Activated gamma-delta T cell treated with Interleukin-2 at 50 U/mL for 16 hours (primary cell): ENCODE measurements around the gene GAPDH.

Experiments used
- DNase-seq: peaks from one replicate; pipeline ENCODE4 v3.0.0-alpha.2; 2020

Gene GAPDH

GRCh38 chr12:6530576-6531260, 3.6 kb upstream of the GAPDH start:
- DNase-seq: no peak

DNA sequence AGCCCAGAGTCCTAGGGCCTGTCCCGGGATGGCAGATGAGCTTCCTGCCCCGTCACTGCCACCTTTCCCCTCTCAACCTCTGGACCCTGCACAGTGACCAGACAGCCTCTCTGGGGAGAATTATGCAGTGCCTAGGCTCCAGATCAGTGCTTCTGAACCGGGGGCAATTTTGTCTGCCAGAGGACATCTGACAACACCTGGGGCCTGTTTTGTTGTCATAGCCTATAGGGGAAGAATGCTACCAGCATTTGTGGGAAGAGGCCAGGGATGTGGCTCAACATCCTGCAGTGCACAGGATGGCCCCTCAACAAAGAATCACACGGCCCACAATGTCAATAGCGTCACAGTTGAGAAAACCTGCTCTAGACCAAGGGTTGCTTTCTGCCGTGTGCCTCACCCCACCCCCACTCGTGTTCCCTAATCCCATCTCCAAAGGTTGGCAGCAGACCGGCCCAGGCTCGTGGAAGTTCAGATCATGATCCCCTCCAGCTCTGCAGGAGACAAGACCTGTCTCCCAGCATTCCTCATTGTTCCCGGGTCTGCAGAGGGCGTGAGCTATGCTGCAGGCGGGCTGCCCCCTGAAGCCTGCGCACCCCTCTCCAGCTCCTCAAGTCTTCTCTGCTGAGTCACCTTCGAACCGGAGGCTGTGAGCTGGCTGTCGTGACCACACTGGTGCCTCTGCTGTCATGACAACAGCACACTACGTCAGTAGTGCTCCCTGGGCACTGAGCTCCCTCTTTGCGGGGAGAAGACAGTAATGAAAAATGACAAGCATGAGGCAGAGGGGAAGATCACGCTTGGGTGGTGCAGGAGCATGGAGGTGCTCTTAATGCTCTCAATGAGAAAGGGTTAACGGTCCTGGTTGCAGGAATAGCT, 2.0 kb upstream of the GAPDH start:
- DNase-seq: peak; percentile 83

DNA sequence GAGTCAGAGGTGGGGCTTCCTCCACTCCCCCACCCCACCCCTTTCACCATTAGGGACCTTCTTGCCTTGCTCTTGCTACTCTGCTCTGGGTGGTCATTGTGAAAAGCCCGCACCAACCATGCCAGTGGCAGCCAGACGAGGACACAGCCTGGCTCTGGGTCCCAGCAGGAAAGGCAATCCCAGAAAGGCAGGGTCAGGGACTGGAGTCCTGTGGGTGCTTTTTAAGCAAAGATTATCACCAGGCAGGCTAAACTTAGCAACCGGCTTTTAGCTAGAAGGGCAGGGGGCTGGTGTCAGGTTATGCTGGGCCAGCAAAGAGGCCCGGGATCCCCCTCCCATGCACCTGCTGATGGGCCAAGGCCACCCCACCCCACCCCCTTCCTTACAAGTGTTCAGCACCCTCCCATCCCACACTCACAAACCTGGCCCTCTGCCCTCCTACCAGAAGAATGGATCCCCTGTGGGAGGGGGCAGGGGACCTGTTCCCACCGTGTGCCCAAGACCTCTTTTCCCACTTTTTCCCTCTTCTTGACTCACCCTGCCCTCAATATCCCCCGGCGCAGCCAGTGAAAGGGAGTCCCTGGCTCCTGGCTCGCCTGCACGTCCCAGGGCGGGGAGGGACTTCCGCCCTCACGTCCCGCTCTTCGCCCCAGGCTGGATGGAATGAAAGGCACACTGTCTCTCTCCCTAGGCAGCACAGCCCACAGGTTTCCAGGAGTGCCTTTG, 1.2 kb upstream of the GAPDH start:
- DNase-seq: no peak

GRCh38 chr12:6533653-6533922, 729 bp upstream of the GAPDH start:
- DNase-seq: no peak

- no peak for DNase-seq
Observed at GRCh38 chr12:6534695-6534944, 303 bp downstream of the GAPDH start.

DNA sequence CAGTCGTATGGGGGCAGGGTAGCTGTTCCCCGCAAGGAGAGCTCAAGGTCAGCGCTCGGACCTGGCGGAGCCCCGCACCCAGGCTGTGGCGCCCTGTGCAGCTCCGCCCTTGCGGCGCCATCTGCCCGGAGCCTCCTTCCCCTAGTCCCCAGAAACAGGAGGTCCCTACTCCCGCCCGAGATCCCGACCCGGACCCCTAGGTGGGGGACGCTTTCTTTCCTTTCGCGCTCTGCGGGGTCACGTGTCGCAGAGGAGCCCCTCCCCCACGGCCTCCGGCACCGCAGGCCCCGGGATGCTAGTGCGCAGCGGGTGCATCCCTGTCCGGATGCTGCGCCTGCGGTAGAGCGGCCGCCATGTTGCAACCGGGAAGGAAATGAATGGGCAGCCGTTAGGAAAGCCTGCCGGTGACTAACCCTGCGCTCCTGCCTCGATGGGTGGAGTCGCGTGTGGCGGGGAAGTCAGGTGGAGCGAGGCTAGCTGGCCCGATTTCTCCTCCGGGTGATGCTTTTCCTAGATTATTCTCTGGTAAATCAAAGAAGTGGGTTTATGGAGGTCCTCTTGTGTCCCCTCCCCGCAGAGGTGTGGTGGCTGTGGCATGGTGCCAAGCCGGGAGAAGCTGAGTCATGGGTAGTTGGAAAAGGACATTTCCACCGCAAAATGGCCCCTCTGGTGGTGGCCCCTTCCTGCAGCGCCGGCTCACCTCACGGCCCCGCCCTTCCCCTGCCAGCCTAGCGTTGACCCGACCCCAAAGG, 804 bp downstream of the GAPDH start:
- DNase-seq: peak; percentile 63

- DNase-seq: no peak
Observed at GRCh38 chr12:6535697-6535946, 1.3 kb downstream of the GAPDH start.

DNA sequence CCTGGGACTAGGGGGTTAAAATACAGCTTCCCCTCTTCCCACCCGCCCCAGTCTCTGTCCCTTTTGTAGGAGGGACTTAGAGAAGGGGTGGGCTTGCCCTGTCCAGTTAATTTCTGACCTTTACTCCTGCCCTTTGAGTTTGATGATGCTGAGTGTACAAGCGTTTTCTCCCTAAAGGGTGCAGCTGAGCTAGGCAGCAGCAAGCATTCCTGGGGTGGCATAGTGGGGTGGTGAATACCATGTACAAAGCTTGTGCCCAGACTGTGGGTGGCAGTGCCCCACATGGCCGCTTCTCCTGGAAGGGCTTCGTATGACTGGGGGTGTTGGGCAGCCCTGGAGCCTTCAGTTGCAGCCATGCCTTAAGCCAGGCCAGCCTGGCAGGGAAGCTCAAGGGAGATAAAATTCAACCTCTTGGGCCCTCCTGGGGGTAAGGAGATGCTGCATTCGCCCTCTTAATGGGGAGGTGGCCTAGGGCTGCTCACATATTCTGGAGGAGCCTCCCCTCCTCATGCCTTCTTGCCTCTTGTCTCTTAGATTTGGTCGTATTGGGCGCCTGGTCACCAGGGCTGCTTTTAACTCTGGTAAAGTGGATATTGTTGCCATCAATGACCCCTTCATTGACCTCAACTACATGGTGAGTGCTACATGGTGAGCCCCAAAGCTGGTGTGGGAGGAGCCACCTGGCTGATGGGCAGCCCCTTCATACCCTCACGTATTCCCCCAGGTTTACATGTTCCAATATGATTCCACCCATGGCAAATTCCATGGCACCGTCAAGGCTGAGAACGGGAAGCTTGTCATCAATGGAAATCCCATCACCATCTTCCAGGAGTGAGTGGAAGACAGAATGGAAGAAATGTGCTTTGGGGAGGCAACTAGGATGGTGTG, 1.9 kb downstream of the GAPDH start:
- DNase-seq: no peak

- no peak for DNase-seq
Observed at GRCh38 chr12:6536894-6537579, 2.7 kb downstream of the GAPDH start.

DNA sequence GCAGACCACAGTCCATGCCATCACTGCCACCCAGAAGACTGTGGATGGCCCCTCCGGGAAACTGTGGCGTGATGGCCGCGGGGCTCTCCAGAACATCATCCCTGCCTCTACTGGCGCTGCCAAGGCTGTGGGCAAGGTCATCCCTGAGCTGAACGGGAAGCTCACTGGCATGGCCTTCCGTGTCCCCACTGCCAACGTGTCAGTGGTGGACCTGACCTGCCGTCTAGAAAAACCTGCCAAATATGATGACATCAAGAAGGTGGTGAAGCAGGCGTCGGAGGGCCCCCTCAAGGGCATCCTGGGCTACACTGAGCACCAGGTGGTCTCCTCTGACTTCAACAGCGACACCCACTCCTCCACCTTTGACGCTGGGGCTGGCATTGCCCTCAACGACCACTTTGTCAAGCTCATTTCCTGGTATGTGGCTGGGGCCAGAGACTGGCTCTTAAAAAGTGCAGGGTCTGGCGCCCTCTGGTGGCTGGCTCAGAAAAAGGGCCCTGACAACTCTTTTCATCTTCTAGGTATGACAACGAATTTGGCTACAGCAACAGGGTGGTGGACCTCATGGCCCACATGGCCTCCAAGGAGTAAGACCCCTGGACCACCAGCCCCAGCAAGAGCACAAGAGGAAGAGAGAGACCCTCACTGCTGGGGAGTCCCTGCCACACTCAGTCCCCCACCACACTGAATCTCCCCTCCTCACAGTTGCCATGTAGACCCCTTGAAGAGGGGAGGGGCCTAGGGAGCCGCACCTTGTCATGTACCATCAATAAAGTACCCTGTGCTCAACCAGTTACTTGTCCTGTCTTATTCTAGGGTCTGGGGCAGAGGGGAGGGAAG, 3.5 kb downstream of the GAPDH start:
- DNase-seq: peak; percentile 88

DNA sequence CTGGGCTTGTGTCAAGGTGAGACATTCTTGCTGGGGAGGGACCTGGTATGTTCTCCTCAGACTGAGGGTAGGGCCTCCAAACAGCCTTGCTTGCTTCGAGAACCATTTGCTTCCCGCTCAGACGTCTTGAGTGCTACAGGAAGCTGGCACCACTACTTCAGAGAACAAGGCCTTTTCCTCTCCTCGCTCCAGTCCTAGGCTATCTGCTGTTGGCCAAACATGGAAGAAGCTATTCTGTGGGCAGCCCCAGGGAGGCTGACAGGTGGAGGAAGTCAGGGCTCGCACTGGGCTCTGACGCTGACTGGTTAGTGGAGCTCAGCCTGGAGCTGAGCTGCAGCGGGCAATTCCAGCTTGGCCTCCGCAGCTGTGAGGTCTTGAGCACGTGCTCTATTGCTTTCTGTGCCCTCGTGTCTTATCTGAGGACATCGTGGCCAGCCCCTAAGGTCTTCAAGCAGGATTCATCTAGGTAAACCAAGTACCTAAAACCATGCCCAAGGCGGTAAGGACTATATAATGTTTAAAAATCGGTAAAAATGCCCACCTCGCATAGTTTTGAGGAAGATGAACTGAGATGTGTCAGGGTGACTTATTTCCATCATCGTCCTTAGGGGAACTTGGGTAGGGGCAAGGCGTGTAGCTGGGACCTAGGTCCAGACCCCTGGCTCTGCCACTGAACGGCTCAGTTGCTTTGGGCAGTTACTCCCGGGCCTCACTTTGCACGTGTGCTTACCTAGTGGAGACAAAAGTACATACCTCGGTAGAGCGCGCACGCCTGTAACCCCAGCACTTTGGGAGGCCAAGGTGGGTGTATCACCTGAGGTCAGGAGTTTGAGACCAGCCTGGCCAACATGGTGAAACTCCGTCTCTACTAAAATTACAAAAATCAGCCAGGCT, 4.3 kb downstream of the GAPDH start:
- no peak for DNase-seq

DNA sequence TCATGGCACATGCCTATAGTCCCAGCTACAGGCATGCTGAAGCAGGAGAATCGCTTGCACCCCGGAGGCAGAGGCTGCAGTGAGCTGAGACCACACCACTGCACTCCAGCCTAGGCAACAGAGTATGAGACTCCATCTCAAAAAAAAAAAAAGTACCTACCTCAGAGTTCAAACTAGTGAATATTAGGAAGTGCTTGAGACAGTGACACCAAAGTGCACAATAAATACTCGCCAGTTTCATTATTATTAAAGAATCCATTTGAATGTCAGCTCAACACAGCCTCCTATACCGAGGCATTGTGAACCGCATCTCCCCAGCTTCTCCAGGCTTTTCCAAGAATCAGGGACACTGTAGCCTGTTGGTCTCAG, 5.0 kb downstream of the GAPDH start:
- no peak for DNase-seq

DNA sequence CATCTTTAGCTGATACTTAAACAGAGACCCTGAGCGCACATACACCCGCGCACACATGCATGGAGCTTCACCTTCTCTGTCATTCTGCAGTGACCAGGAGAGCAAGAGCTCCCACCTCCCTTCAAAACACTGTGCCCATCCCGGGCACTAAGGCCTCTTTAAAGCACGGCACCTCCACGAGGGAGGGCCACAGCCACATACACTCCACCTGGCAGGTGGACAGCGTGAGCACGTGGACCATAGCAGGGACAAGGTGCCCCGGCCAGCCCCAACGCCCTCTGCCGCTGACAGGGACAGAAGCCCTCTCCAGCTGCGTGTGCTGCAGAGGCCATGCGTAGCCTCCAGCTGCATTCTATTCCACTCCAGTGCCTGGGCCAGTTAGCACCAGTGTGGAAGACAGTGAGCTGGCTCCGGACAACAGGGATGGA, 5.4 kb downstream of the GAPDH start:
- DNase-seq: no peak

DNA sequence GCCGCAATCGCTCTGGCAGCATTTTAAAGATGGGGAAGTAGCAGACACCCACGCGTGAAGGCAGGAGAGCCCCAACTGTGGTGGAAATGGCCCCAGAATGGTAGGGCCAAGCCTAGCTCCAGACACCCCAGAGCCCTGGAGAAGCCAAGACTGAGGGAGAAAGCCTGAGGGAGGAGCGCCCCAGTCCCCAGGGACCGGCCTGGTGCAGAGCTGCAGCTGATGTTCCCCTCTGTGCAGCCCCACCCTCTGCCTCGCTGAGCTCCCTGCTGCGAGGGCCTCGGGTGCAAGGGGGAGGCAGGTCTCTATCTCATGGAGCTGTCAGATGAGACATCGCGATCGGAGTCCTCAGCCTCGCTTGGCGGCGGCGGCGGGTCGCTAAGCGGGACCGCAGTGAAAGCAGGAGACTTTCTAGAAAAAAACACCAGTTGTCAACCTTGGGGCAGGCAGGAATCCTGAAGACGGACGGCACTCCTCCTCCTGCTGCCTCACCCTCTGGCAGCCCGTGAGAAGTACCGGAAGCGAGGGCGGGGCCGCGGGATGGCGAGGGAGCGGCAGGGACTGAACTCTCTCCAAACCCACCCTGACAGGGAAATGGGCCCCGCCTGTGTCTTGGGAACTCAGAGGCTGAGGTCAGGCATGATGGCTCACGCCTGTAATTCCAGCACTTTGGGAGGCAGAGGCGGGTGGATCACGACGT, 6.0 kb downstream of the GAPDH start:
- DNase-seq: peak; percentile 29

GRCh38 chr12:6541371-6542165, 7.3 kb downstream of the GAPDH start:
- DNase-seq: no peak

DNA sequence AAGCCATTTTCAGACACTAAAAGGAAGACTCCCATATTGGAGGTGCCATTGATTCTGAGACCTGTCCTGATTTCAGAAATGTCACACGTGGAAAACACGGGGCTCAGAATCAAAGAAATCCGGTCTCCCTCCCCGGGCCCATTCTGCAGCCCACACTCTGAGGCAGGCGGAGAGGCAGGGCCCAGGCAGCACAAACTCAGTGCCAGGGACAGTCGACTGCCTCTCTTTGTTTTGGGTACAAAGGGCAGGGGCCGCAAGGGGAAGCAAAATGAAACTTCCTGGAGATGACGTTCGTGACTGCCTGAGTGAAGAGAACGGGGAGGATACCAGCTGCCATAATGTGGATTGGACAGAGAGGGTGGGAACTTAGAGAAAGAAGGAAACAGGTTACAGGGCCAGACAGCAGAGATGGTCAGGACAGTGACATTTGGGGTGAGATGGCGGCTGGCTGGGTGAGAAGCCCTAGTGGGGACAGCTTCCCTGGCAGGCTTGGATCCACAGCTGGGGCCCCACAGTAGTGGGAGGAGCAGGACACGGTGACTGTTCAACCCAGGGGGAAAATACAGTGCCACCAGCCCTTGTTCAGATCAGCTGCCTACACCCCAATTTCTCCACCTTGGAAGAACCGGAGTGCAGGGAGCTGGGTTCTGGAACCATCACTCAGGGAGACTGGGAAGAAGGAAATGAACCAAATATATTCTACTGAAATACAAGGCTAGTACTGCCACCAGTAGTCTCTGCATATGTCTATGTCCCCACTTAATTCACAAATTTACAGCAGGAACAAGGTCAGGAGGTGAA, 8.1 kb downstream of the GAPDH start:
- DNase-seq: no peak

DNA sequence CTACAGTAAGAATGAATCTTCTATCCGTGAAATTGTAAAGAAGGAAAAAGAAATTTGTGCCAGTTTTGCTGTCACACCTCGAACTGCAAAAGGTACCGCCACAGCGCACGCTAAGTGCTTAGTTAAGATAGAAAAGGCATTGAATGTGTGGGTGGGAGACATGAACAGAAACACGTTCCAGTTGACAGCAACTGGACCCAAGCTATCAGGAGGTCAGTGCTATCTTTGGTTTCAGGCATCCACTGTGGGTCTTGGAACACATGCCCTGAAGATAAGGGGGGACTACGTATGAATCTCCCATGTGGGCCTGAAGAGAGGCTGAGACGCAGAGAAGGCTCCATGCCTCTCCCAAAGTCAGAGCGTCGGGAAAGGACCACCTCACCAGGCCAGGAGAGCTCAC, 11.7 kb downstream of the GAPDH start:
- DNase-seq: no peak

DNA sequence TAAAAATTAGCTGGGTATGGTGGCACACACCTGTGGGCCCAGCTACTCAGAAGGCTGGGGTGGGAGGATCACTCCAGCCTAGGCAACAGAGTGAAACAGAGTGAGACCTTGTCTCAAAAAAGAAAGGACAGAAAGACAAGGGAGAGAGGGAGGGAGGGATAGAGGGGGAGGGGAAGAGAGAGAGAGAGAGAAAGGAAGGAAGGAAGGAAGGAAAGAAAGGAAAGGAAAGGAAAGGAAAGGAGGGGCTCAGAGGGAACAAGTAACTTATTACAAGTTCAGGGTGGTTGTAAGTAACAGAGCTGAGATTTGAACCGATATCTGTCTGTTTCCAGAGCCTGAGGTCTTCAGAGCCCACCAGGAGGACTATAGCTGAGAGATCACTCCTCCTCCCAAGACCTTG, 13.2 kb downstream of the GAPDH start:
- DNase-seq: no peak
